HCT116 (cell line): ENCODE measurements around the gene ENTPD7.
A peak's percentile ranks its signal among the peaks of the same experiment; 100 is the strongest.

Experiments used
- ATF3 ChIP-seq: IDR thresholded peaks from 2 replicates; pipeline ENCODE4 v1.6.1; 2012
- CTCF ChIP-seq, 3 experiments: fragments of 200-600 bp in 1 of 3; sonication (generic) in 1 of 3; IDR thresholded peaks in 2 of 3; conservative IDR thresholded peaks in 1 of 3; 2 replicates each; pipeline ENCODE4 v1.5.1; 2012 to 2017; ENCODE audit warnings: low read depth in 2 of 3, low read length in 2 of 3, antibody characterized with exemption in 1 of 3, borderline replicate concordance in 1 of 3, control low read depth in 1 of 3, mild to moderate bottlenecking in 1 of 3, mixed read lengths in 1 of 3, mixed run types in 1 of 3, moderate library complexity in 1 of 3; ENCODE audit not compliant: insufficient read depth in 1 of 3
- POLR2AphosphoS5 ChIP-seq: IDR thresholded peaks from 2 replicates; pipeline ENCODE4 v1.6.1; 2011; ENCODE audit warnings: mild to moderate bottlenecking, low read depth, low read length, moderate library complexity
- RAD21 ChIP-seq: IDR thresholded peaks from 2 replicates; pipeline ENCODE4 v1.6.1; 2012; ENCODE audit warnings: low read depth, mild to moderate bottlenecking

- peak in 1 of 3 experiments; percentile 20; a peak in 1 of 6 replicates for TF ChIP-seq CTCF (IDR thresholded peaks at IDR 0.05 in 2 of 3, conservative IDR thresholded peaks at IDR 0.05 in 1 of 3; ENCODE audit: borderline replicate concordance in 1 of 3, insufficient read depth in 1 of 3, low read depth in 2 of 3, low read length in 2 of 3)
- no peak for TF ChIP-seq ATF3
- TF ChIP-seq POLR2AphosphoS5 = peak; percentile 98
- TF ChIP-seq RAD21 = no peak
These were observed at the start of gene ENTPD7 for GRCh38 chr10:99659031-99659867.
